IMR-90 (cell line): ENCODE data around the gene URB1. TPM values are rescaled to one million over a fixed set of nuclear protein-coding genes. Genes with fewer than 3 reads are reported as not detected.

Experiments
- ATAC-seq: fragments of 200-7000 bp; cut with Tn5 transposase; 2 replicates; pipeline ENCODE4 v1.9.1; 2020; ENCODE audit warnings: low read depth, mild to moderate bottlenecking, moderate library complexity
- BruUV-seq: library from RNA; stranded (reverse); fragments of 400-500 nt; replicated peaks from 2 replicates; lab custom pipeline; 2021; lab: Mats Ljungman, UMichigan
- CTCF ChIA-PET: fragments of 300-600 bp; formaldehyde crosslinking; extraction: SDS; loops from one replicate; lab custom pipeline; 2021; ENCODE audit warnings: antibody characterized with exemption; lab: Yijun Ruan, JAX
- POLR2A ChIA-PET: fragments of 300-600 bp; sonication (Branson Sonifier 250); formaldehyde crosslinking; loops from one replicate; lab custom pipeline; 2022; ENCODE audit warnings: antibody characterized with exemption; ENCODE audit not compliant: unreplicated experiment; lab: Charles Lee
- DNase-seq: peaks from one replicate; pipeline ENCODE4 v3.0.0; 2013
- H2AFZ ChIP-seq: replicated peaks from 2 replicates; pipeline ENCODE3; 2013; ENCODE audit warnings: low read length, mild to moderate bottlenecking; ENCODE audit not compliant: poor library complexity
- H2AK5ac ChIP-seq: 2 replicates; pipeline ENCODE4 v1.6.1; 2013; ENCODE audit warnings: low read depth, low read length, inconsistent platforms
- H2AK9ac ChIP-seq: replicated peaks from 2 replicates; pipeline ENCODE3; 2013; ENCODE audit warnings: mild to moderate bottlenecking, low read depth, low read length, moderate library complexity; ENCODE audit not compliant: poor library complexity
- H2BK120ac ChIP-seq: 2 replicates; pipeline ENCODE4 v1.6.1; 2013; ENCODE audit warnings: low read depth, low read length, inconsistent platforms
- H2BK15ac ChIP-seq: 3 replicates; pipeline ENCODE4 v1.6.1; 2013; ENCODE audit warnings: low read depth, low read length, inconsistent platforms
- H2BK20ac ChIP-seq: 2 replicates; pipeline ENCODE4 v1.6.1; 2013; ENCODE audit warnings: low read depth, mild to moderate bottlenecking, inconsistent platforms, low read length, moderate library complexity
- H2BK5ac ChIP-seq: 2 replicates; pipeline ENCODE4 v1.6.1; 2013; ENCODE audit warnings: mild to moderate bottlenecking, low read depth, low read length, inconsistent platforms; ENCODE audit not compliant: poor library complexity, severe bottlenecking
- H3K14ac ChIP-seq: replicated peaks from 2 replicates; pipeline ENCODE4 v1.6.1; 2013; ENCODE audit warnings: low read depth, low read length, inconsistent platforms
- H3K18ac ChIP-seq: 2 replicates; pipeline ENCODE4 v1.6.1; 2013; ENCODE audit warnings: low read depth, low read length, control low read depth
- H3K23ac ChIP-seq: 2 replicates; pipeline ENCODE4 v1.6.1; 2013; ENCODE audit warnings: low read depth, low read length, inconsistent platforms
- H3K27ac ChIP-seq: 2 replicates; pipeline ENCODE4 v1.5.1; 2013; ENCODE audit warnings: mild to moderate bottlenecking, control low read depth, low read length; ENCODE audit not compliant: insufficient read depth
- H3K27me3 ChIP-seq: 2 replicates; pipeline ENCODE4 v1.6.1; 2013; ENCODE audit warnings: low read length; ENCODE audit not compliant: control insufficient read depth, insufficient read depth
- H3K36me3 ChIP-seq: 2 replicates; pipeline ENCODE4 v1.6.1; 2013; ENCODE audit warnings: low read length, mixed read lengths; ENCODE audit not compliant: control insufficient read depth, insufficient read depth
- H3K4ac ChIP-seq: 2 replicates; pipeline ENCODE4 v1.6.1; 2013; ENCODE audit warnings: low read depth, low read length, inconsistent platforms
- H3K4me1 ChIP-seq: 2 replicates; pipeline ENCODE4 v1.6.1; 2013; ENCODE audit warnings: low read length, mixed read lengths; ENCODE audit not compliant: control insufficient read depth, insufficient read depth
- H3K4me2 ChIP-seq: 2 replicates; pipeline ENCODE4 v1.6.1; 2013; ENCODE audit warnings: low read depth, mild to moderate bottlenecking, control low read depth, low read length, moderate library complexity
- H3K4me3 ChIP-seq: 2 replicates; pipeline ENCODE4 v1.5.1; 2013; ENCODE audit warnings: low read depth, mild to moderate bottlenecking, control low read depth, low read length, moderate library complexity; ENCODE audit not compliant: insufficient read depth
- H3K56ac ChIP-seq: 2 replicates; pipeline ENCODE4 v1.6.1; 2013; ENCODE audit warnings: low read length, inconsistent platforms; ENCODE audit not compliant: insufficient read depth; ENCODE audit errors: extremely low read depth
- H3K79me1 ChIP-seq, 2 experiments: 2 replicates each; pipeline ENCODE4 v1.6.1; 2013; ENCODE audit warnings: low read length in 2 of 2, inconsistent platforms in 1 of 2, low read depth in 1 of 2
- H3K9ac ChIP-seq: 2 replicates; pipeline ENCODE4 v1.6.1; 2013; ENCODE audit warnings: low read depth, low read length, control low read depth
- H3K9me1 ChIP-seq: 2 replicates; pipeline ENCODE4 v1.6.1; 2013; ENCODE audit warnings: low read length, inconsistent platforms; ENCODE audit not compliant: insufficient read depth
- H3K9me3 ChIP-seq: 2 replicates; pipeline ENCODE4 v1.6.1; 2013; ENCODE audit warnings: low read length; ENCODE audit not compliant: control insufficient read depth, insufficient read depth
- H4K20me1 ChIP-seq: 2 replicates; pipeline ENCODE4 v1.6.1; 2013; ENCODE audit warnings: low read length, inconsistent platforms; ENCODE audit not compliant: insufficient read depth
- H4K5ac ChIP-seq: 2 replicates; pipeline ENCODE4 v1.6.1; 2013; ENCODE audit warnings: mild to moderate bottlenecking, low read depth, low read length, control low read depth
- H4K8ac ChIP-seq, 2 experiments: 2 replicates each; pipeline ENCODE4 v1.6.1; 2013; ENCODE audit warnings: low read depth in 2 of 2, low read length in 2 of 2, control low read depth in 1 of 2, inconsistent platforms in 1 of 2
- H4K91ac ChIP-seq: 2 replicates; pipeline ENCODE4 v1.6.1; 2013; ENCODE audit warnings: low read depth, low read length, inconsistent platforms; ENCODE audit not compliant: insufficient read depth
- MXI1 ChIP-seq: IDR thresholded peaks from 2 replicates; pipeline ENCODE4 v1.6.1; 2012; ENCODE audit warnings: low read depth, mild to moderate bottlenecking, low read length, moderate library complexity, borderline replicate concordance
- NFE2L2 ChIP-seq: fragments of 150-350 bp; IDR thresholded peaks from 2 replicates; pipeline ENCODE4 v1.6.1; 2016; ENCODE audit warnings: low read depth, mild to moderate bottlenecking, low read length
- WGBS, 2 experiments: methylation state at CpG; one replicate each; pipeline versions ENCODE4 v1.1.5 to v1.1.7; 2013; ENCODE audit warnings: missing lambda C conversion rate in 2 of 2; ENCODE audit not compliant: insufficient read length in 1 of 2; ENCODE audit errors: extremely low coverage in 2 of 2; 5-methylcytosine and 5-hydroxymethylcytosine counted together
- dilution Hi-C: fragments of 300-500 bp; cut with HindIII; formaldehyde crosslinking; loops from one replicate; pipeline ENCODE4 v1.14.3; 2018; ENCODE audit warnings: low sequenced_read_pairs; ENCODE audit not compliant: unreplicated experiment
- in situ Hi-C: fragments of 300-500 bp; cut with MboI; formaldehyde crosslinking; loops from 3 replicates; pipeline ENCODE4 v1.14.3; 2019; ENCODE audit warnings: low sequenced_read_pairs, inconsistent platforms, mixed read lengths
- intact Hi-C: fragments of 100-400 bp; cut with micrococcal nuclease; formaldehyde crosslinking; loops from 2 replicates; pipeline ENCODE4 v1.10.0; 2022
- polyA plus RNA-seq, 3 experiments: library from polyadenylated mRNA; depleted of rRNA; stranded (reverse); fragments of >200 nt; gene quantifications; 2 replicates each; pipeline ENCODE4 v1.2.3, GENCODE V29; 2012; ENCODE audit warnings: low replicate concordance in 1 of 3
- total RNA-seq: library from RNA; depleted of rRNA; stranded (reverse); fragments of >200 nt; gene quantifications from 2 replicates; pipeline ENCODE4 v1.2.3, GENCODE V29; 2012

URB1 gene
- total and polyA plus RNA-seq, 2 of the 4 experiments (the other 2 are of a cell fraction), result 9.2 to 12.7 TPM

DNA sequence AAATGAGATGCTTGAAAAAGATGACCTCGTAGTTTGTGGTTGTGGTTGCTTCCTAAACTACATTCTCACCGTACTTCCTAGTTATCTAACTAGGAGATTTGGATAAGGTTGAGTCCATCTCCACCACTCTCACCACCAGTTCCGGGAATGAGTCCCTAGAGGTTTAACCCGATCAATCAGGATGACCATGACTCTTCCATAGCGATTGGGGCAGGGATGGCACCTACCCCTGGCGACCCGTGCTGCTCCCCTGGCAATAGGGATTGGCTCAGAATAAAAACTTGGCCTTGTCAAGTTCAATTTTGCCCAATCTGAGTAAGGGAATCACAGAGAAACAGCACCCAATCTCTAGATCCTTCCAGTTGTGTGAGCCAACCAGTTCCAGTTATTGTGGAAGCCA, 111.3 kb downstream of the URB1 start:
- H2BK15ac ChIP-seq, result no peak overlapping the region
- dilution Hi-C loops (no loop called here), in situ Hi-C loops (no loop called here), intact Hi-C loops (no loop called here)
- H4K91ac ChIP-seq, result no peak overlapping the region
- H2BK120ac ChIP-seq, result no peak overlapping the region
- H3K36me3 ChIP-seq, result peaks cover 1% of the 10 kb centered on the region; the same call in 1 of the 2 replicates
- 85% methylated on average over 3 of the region's 7 CpGs; no CpG with 5 or more reads in 1 of the 2 experiments for WGBS, 2 experiments
- H3K14ac ChIP-seq, result no peak overlapping the region
- no peaks in the 10 kb centered on the region for H3K9me3 ChIP-seq
- no peak overlapping the region for H2AK9ac ChIP-seq
- H3K4ac ChIP-seq, result no peak overlapping the region
- no peak overlapping the region for H2BK5ac ChIP-seq
- no peak overlapping the region for H3K27ac ChIP-seq
- H3K4me2 ChIP-seq, result no peak overlapping the region
- no peak for DNase-seq
- H2BK20ac ChIP-seq, result no peak overlapping the region
- no peak for TF ChIP-seq MXI1
- TF ChIP-seq NFE2L2, result no peak
- no peak overlapping the region for H3K9ac ChIP-seq
- CTCF ChIA-PET, result interaction anchor here (0.6 kb wide), 1 partner anchor 914 kb away, joined by 5 read pairs; no protein-coding TSS in a partner anchor
- no peak overlapping the region for H2AFZ ChIP-seq
- H3K9me1 ChIP-seq, result peaks cover 6% of the 10 kb centered on the region; the same call in 1 of the 2 replicates
- no peaks in the 10 kb centered on the region for H3K27me3 ChIP-seq
- H4K8ac ChIP-seq, result no peak overlapping the region
- POLR2A ChIA-PET, result no interaction called here
- H3K4me3 ChIP-seq, result no peak overlapping the region
- BruUV-seq, result no TSS peak
- no peak overlapping the region for H4K5ac ChIP-seq
- H3K23ac ChIP-seq, result no peak overlapping the region
- peaks cover 15 to 19% of the 10 kb centered on the region in 2 experiments for H3K79me1 ChIP-seq
- no peak overlapping the region for H3K56ac ChIP-seq
- no peak overlapping the region for H3K18ac ChIP-seq
- no peak overlapping the region for H2AK5ac ChIP-seq
- no peaks in the 10 kb centered on the region for H4K20me1 ChIP-seq
- peaks cover 5% of the 10 kb centered on the region for H3K4me1 ChIP-seq
- ATAC-seq, result no peak
